NCI-H345 treated with DMSO at 0.1 percent for 48 hours (cell line): ENCODE data around the gene GTF2H1.

Experiments
- DNase-seq: peaks from one replicate; lab custom pipeline; 2025; ENCODE audit not compliant: unreplicated experiment; lab: John Stamatoyannopoulos, UW

The GTF2H1 gene

GRCh38 chr11:18321969-18322711 is at the start of gene GTF2H1, which contains the start of gene HPS5:
TSS of gene GTF2H1 (plus strand) at chr11:18322567. CDS start at chr11:18333075, 10,508 bp downstream.
TSS of gene HPS5 (minus strand) at chr11:18322140. CDS start at chr11:18317858, 4,282 bp downstream.
- DNase-seq, result peak; percentile 97

- no peak for DNase-seq
Measured at GRCh38 chr11:18277565-18278271, 44.6 kb upstream of the GTF2H1 start.

- DNase-seq, result no peak
Measured at GRCh38 chr11:18280438-18281045, 41.8 kb upstream of the GTF2H1 start.

- DNase-seq, result no peak
Measured at GRCh38 chr11:18282626-18283025, 39.7 kb upstream of the GTF2H1 start.

- no peak for DNase-seq
Measured at GRCh38 chr11:18285841-18286240, 36.5 kb upstream of the GTF2H1 start.

- no peak for DNase-seq
Measured at GRCh38 chr11:18288911-18289310, 33.5 kb upstream of the GTF2H1 start.

- no peak for DNase-seq
Measured at GRCh38 chr11:18294862-18295261, 27.5 kb upstream of the GTF2H1 start.

GRCh38 chr11:18295316-18295715 is 27.1 kb upstream of the GTF2H1 start:
- DNase-seq, result no peak

- no peak for DNase-seq
Measured at GRCh38 chr11:18299721-18300120, 22.6 kb upstream of the GTF2H1 start.

GRCh38 chr11:18304745-18305144 is 17.6 kb upstream of the GTF2H1 start:
- no peak for DNase-seq

- no peak for DNase-seq
Measured at GRCh38 chr11:18307461-18308139, 14.8 kb upstream of the GTF2H1 start.

- DNase-seq, result no peak
Measured at GRCh38 chr11:18308242-18308641, 14.1 kb upstream of the GTF2H1 start.

- no peak for DNase-seq
Measured at GRCh38 chr11:18309691-18310090, 12.7 kb upstream of the GTF2H1 start.

- DNase-seq, result no peak
Measured at GRCh38 chr11:18310800-18311340, 11.5 kb upstream of the GTF2H1 start.

- no peak for DNase-seq
Measured at GRCh38 chr11:18312012-18312411, 10.4 kb upstream of the GTF2H1 start.

- no peak for DNase-seq
Measured at GRCh38 chr11:18312663-18313420, 9.5 kb upstream of the GTF2H1 start.

- no peak for DNase-seq
Measured at GRCh38 chr11:18313965-18314763, 8.2 kb upstream of the GTF2H1 start.

- DNase-seq, result no peak
Measured at GRCh38 chr11:18314784-18315523, 7.4 kb upstream of the GTF2H1 start.

- no peak for DNase-seq
Measured at GRCh38 chr11:18315893-18316292, 6.5 kb upstream of the GTF2H1 start.
